Superior temporal gyrus (tissue), 1 donor: ENCODE results near the gene SLC49A4.

ENCODE experiments used
- DNase-seq: peaks from one replicate; pipeline ENCODE4 v3.0.0-alpha.2; 2016; ENCODE audit errors: extremely low spot score

The SLC49A4 gene

DNA sequence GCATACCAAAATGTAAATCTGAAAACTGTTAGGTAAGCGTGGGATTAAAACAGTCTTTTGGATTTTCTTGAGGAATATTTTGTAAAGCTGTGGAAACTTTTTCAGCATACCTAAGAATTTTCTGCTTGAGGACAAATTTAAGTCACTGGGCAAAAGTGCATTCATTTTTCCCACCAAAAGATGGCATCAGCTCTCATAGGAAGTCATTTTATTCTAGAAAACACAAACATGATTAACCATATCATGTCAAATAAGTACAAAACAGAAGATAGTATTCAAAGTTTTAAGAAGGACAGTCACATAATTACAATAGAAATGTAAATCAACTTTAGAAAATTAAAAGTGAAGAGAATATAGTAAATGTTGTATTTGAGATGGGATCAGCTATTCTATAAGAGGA lies 63.5 kb downstream of the SLC49A4 start:
- peak; percentile 64 for DNase-seq

DNA sequence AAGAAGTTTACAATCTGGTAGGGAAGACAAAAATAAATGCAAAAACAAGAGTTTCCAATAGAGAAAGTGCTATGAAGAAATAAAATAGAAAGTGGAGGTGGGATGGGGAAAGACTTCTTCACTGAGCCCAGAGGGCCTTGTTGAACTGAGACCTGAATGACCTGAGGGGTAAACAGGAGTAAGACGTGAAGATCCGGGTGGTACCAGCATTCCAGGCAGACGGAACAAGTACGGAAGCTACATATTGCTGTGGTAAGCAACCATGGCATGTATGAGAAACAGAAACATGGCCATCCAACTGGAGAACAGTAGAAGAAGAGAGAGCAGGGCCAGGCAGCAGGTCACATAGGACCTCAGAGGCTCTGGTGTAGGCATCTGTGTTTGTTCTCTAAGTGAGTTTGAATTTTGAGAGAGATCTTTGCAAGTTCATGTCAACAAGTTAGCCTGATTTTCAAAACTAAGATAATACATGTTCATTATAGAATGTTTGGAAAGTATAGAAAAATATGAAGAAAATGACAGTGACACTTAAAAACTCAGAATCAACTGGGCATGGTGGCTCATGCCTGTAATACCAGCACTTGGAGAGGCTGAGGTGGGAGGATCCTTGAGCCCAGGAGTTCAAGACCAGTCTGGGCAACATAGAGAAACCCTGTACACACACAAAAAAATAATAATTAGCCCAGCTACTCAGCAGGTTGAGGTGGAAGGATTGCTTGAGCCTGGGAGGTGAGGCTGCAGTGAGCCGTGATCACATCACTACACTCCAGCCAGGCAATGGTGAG lies 64.3 kb downstream of the SLC49A4 start:
- no peak for DNase-seq

DNA sequence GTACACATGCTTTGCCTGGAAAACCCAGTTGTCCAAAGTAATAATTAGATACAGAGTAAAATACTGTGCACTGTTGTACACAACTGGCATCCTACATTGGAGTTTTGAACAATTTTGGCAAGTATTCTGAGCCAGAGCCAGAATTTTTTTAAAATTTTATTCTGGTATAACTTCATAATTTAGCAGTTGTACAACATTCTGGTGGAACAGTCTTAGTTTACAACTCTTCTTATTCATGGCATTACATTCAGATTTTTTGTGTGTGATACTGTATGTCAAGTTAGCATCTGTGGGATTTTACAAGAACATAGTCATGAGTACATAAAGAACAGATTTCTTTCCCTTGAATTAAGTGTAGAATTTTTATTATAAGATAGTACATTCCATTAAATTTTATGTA lies 67.5 kb downstream of the SLC49A4 start:
- no peak for DNase-seq

DNA sequence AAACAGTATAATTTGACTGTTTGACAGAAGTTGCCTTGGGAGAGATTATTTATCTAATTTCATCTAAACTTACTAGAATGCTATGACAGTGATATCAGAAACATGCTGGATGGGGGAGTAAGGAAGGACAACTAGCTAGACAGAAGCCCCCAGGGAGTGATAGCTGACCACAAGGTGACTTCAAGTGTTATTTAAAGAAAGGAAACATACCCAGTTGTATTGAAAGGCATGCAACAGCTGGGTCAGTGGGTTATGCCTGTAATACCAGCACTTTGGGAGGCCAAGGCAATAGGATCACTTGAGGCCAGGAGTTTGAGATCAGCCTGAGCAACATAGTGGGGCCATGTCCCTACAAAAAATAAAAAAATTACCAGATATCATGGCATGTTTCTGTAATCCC lies 69.6 kb downstream of the SLC49A4 start:
- DNase-seq, result no peak

DNA sequence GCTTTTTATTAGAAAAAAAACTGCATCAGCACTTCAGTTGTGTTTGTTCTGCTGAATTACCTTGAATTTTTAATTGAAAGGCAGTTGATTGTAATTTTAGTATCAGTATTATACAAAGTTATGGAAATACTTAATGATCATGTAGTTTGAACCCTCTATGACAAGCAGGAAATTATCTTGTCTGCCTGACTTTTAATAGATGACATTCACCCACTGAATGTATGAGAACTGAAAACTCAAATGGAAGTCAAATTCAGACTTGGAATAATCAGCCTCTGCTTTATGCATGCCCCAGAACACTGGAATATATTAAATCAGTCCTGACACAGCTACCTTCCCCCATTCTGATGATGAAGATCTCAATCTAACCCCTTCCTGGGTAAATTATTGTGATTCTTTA lies 73.5 kb downstream of the SLC49A4 start:
- no peak for DNase-seq

DNA sequence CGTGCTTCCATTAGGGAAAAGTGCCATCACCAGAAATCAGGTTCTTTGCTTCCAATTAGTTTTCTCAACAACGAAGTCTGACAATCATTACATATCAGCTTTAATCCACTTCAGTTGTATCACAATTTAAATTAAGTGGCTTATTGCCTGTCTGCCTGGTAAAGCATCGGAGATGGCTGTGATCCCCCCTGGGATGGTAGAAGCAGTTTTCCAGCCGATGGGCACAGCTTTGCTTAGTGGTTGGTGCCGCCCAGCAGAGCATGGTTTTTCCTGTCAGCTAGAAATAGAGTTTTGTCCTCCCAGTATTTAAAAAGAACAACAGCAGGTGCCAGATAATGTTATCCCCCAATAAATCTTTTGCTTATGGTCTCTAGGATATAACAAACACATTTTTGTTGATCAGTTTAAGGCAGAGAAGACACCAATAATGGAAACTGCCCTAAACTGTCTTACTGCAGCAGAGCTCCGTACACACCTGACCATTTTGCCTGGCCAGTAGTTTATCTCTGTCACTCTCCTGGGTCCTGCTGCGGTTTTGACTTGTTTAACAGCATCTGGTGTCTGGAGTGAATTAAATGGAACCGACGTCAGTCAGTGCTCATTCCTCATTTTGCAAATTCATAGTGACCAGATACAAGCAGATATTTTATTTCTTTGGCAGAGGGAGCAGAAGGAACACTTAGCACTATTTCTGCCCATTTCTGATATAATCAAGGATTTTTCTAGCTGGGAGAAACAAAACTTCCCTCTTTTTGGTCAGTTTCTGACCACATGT lies 79.1 kb downstream of the SLC49A4 start:
- no peak for DNase-seq

DNA sequence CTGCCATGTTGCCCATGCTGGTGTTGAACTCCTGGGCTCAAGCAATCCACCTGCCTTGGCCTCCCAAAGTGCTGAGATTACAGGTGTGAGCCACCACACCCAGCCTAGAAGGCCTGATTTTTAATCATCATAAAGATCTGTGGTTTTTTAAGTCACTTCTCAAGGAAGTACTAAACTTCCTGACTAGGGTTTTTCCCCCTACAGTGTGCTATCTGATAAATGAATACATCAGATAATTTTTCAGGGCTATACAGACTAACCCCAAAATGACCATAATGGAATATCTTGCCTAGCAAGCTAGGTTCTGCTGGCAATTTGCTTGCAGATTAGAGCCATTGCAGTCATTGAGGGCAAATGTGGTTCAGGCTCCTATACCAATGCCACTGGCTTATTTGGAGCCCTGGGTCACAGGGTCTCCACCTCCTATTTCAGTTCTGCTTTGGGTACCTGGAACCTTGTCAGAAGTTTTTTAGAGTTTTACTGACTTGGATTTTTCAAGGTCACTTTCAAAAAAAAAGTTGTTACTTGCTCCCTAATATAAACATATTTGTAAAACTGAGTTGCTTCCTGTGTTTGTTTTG lies 80.8 kb downstream of the SLC49A4 start:
- DNase-seq, result no peak

DNA sequence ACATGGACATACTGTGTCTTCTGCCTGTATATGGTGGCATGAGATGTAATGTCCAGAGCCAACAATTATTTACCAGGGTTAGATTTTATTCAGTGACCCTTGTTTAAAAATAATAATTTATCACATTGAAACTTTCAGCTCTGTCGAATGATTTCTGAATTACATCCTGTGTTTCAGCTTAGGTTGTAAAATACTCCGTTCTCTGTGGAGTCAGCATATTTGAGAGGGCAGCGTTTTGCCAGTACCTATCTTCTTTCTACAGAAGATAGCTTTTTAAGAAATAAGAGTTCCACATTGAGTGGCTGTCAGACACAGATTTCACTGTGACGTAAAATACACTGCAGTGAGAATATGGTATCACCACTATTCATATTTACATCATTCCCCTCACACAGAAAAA lies 85.3 kb downstream of the SLC49A4 start:
- no peak for DNase-seq

DNA sequence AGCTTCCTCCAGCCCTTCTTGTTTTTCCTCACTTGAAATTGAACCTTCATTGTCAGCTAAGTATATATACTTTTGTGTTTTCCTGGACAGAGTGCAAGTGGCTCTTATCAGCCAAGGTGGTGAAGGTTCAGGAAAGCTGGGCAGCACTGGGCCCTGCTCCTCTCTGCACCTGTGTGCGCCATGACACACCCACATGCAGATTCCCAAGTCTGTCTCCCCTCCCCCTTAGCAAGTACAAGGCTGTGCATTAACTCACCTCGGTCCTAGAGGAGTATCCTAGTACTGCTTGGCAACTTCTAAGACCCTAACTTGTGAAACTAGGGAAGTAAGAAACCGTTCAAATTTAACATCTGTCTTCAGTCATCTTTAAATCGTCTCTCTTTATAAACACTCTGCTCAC lies 85.8 kb downstream of the SLC49A4 start:
- no peak for DNase-seq

DNA sequence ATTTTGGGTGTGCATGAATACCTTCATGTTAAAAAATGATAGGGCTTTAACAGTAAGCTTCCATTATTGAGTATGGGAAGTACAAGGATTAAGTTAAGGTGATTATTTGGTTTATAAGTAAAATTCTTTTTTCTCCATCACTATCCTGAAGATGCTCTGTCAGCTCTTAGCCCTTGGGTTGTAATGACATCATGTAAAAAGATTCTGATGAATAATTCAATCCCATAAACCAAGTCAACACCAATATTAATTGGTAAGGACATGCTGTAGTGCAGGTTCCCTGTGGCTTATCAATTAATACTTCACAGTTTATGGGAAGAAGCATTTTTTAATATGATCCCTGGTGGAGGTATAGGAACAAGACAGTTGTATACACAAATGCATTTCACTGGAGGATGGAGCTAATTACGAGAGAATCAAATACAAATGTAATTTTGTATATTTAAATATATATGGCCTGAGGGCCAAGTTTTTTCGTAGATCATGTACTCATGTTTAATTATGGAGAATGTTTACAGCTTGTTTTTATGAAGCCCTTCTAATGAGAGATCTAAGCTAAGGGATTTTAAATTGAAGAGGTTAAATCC lies 87.6 kb downstream of the SLC49A4 start:
- DNase-seq, result no peak

DNA sequence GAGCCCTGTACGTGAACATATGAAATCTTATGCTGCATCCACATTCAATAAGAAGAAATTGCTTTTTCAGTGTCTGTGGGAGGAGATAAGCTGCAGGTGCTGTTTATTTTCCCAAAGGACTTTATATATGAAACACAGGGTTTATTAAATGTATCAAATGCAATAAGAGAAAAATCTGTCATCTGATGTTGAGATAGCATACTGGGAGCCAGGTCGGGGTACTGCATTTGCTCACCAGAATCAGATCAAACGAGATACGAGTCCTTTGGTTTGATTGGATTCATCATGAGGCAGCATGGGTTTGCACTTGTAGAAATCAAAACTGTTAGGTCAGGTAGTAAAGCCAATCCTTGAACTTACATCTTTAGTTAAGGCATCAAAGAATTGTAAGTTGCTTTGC lies 91.4 kb downstream of the SLC49A4 start:
- no peak for DNase-seq

DNA sequence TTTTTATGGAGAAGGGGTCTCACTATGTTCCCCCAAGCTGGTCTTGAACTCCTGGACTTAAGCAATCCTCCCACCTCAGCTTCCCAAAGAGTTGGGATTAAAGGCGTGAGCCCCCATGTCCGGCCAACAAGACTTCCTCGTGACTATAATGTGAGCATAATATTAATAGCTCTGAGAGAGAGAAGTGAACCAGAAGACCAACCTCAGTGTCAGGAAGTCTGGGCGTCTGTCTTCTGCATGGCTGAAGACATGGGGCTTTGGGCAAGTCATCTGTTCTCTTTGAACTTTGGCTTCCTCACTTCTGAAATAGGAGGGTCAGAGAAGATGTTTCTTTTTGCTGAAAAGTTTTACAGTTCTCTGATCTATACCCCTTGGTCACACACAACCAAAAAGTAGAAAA lies 92.1 kb downstream of the SLC49A4 start:
- no peak for DNase-seq

DNA sequence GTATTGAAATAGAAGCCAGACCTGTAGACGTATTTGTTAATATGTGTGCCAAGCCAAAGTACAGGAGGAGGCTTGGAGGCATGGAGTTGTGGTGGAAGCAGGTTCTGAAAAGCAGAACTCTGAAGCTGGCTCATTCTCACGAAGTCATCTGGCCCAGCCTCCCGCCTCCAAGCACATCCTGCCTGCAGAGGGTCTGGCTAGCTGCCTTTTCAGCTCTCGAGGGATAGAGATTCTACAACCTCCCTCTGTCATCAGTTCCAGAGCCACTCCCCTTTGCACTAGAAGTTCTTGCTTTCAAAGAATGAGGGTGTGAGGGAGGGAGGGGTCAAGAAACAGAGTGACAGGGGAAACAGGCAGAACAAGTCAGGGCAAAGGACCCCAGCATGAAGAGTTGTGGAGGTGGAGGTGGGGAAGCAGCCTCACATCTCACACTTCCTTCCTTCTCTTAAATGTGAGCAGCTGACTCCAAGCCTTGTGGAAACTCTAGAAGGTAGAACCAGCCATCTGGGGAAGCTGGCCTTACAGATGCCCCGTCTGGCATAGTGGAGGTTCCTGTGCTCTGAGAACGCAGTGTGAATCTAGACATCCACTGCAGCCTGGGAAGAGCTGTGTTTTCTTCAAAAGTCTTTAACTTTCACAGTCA lies 95.3 kb downstream of the SLC49A4 start:
- DNase-seq, result peak; percentile 57

DNA sequence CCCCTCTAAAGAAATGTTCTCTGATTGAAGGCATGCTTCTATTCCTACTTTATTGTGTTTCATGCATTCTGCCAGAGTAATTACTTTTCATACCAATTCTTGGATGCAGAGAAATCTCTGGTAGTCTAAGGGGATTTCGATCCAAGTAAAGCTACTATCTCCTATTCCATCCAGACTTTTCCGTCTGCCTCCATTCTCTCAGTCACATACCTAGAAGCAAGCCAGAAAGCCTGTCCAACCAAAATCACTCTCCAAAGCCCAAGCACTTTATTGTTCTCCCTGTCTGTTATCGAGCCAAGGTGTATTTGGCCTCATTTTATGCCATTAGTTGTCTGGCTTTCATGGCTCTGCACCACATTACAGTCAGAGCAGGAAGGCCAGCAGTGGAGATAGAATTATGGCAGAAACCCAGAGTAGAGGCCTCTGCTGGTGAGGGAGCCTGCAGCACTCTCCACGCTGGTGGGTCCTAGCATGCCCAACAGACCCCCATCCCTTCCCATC lies 95.9 kb downstream of the SLC49A4 start:
- DNase-seq, result no peak

DNA sequence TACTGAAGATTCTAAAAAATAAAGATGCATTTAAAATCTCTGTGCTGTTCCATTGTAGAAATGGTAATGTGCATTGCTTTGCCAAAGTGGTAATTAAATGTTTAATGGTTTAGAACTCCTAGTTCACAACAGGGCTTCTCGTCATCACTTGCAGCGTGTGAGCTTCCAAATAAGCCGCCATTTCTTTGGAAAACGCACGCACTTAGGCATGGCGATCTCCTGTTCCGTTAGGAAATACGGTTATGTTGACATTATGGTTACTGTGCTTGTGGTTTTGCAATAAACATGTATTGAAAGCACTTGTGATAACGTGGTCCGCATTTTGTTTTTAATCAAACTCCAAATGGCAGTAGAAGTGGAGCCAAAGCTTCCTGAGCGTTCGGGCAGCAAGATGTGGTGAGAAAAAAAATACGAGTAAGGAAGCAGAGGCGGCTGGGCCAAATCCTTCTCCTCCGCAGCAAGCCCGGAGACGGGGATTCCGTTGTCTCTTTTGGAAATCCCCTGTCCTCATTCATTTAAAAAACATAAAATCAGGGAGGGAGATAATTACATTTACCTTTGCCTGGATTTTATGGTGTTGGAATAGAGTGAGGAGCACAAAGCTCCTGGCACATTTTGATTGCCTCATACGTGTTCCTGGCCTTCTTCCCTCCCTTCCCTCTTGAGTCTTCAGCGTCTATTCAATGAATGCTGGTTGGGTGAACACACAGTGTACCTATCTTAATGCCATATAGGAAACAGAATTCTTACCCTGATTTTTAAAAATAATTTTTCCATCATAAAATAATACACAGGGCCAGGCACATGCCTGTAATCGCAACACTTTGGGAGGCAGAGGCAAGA lies 97.5 kb downstream of the SLC49A4 start:
- peak; percentile 45 for DNase-seq

DNA sequence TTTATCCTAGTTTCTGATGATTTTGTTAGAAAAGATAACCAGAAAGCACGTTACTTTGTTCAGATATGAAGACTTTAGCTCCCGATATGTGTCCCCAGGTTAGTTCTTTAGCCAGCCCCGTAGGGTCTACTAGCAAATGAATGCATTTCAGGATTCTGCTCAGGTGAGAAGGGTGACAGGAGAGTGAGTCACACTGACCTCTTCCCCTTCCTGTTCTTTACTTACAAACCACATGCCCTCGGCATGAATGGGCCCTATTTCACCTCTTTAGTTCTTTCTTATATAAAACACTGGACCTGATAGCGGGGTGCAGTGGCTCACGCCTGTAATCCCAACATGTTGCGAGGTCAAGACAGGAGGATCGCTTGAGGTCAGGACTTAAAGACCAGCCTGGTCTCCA lies 98.4 kb downstream of the SLC49A4 start:
- no peak for DNase-seq

DNA sequence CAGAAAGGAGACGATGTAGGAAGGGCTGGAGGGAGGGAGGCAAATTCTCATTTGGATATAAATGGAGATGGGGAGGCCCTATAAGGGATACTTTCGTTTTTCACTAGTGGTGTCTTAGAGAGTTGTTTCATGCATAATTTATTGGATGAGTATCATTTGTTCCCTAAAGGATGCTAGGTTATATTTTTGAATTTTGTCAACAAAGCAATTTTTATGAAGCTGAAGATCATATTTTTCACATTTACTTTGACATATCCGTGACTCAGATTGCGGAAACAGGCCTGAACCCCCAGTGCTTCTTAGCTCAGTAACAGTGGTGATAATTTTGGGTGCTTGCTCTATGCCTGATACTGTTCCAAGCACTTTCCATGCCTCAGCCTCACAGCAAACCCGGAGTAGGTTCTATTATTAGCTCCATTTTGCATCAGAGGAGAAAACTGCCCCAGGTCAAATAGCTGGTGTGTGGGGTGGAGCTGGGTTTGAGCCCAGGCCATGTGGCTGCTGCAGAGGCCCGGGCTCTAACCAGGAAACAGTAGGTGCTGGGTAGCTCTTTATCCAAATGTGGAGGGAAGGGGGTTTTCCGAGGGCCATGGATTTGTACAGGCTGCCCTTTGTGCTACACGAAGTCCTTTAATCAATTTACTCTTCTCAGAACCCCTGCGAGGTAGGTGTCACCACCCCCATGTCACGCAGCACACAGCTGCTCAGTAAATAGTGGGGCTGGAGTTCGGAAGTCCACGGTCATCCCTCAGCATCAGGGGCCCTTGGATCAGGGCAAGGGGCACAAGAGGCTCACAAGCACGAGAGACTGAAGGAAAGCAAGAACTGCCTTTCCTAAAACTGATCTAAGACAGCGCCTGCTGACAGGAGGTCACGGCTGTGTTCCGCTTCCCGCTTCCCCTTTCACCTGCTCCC lies 99.1 kb downstream of the SLC49A4 start:
- DNase-seq, result no peak

DNA sequence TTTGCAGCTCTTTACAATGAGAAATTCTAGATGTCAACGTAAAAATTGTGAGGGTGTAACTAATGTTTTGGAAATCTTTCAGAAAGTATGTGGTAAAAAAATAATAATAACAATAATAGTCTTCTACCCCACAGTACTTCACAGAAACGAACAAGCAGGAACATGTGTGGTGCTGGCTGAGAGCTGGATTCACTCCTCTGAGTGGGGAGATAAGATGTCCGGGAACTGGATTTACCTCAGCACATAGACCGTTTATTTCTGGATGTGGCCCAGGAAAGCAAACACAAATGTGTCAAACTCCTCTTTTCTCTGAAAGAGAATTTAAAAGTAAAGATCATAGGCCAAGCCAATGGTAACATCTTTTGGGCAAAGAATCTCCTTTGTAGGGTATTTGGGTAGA lies 103.4 kb downstream of the SLC49A4 start:
- no peak for DNase-seq

DNA sequence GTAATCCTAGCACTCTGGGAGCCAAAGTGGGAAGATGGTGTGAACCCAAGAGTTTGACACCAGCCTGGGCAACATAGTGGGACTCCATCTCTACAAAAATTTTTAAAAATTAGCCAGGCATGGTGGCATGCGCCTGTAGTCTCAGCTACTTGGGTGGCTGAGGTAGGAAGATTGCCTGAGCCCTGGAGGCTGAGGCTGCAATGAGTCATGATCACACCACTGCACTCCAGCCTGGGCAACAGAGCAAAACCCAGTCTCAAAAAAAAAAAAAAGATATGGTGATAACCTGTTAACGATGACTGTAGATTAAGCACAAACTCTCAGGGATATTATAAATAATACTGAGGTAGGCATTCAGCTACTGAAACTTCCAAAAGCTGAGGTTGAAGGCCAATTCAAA lies 107.5 kb downstream of the SLC49A4 start:
- no peak for DNase-seq

DNA sequence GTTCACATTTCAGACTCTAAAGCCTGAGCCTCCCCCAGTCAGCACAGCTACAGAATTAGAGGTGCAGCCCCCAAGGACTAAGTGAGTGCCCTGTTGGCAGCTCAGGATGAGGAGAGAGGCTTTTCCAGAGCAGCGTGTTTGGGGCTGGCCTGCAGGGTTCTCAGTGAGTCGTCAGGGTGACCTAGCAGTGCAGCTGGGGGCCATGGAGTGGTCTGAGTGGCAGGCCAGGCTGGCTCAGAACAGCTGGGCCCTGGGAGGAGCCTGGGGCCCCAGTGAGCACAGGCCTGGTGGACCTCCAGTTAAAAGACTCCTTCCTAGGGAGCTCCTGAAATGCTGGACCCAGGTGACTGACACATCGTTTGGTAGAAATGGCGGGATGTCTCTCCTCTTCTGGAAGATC lies 108.3 kb downstream of the SLC49A4 start:
- DNase-seq, result no peak
